ENCODE measurements around the gene KLHL3.
A peak's percentile ranks its signal among the peaks of the same experiment; 100 is the strongest.
"Not testable (repeated sequence)": the region's sequence is repeated elsewhere in the genome, so short reads cannot be mapped to it uniquely, and the experiment has no call there.

Gene KLHL3

GRCh38 chr5:137735555-137736284, at the start of gene KLHL3:
Gene KLHL3, minus strand, starts transcription at chr5:137736089. Its CDS starts 443 bp downstream, at chr5:137735646.
- peak; percentile 16 for DNase-seq

GRCh38 chr5:137782984-137783536, 47.2 kb upstream of the KLHL3 start:
- no peak for DNase-seq

- no peak for DNase-seq
These were observed 46.2 kb upstream of the KLHL3 start for GRCh38 chr5:137782055-137782454.

- peak; percentile 33 for DNase-seq
These were observed 43.1 kb upstream of the KLHL3 start for GRCh38 chr5:137778772-137779564.

GRCh38 chr5:137767937-137768336, 32.0 kb upstream of the KLHL3 start:
- not testable (repeated sequence) for DNase-seq

- DNase-seq = no peak
These were observed 25.7 kb upstream of the KLHL3 start for GRCh38 chr5:137761566-137761965.

- DNase-seq = no peak
These were observed 25.0 kb upstream of the KLHL3 start for GRCh38 chr5:137760719-137761516.

GRCh38 chr5:137760294-137760693, 24.4 kb upstream of the KLHL3 start:
- DNase-seq = no peak

GRCh38 chr5:137758715-137759306, 22.9 kb upstream of the KLHL3 start:
- no peak for DNase-seq

GRCh38 chr5:137758121-137758520, 22.2 kb upstream of the KLHL3 start:
- DNase-seq = no peak

- no peak for DNase-seq
These were observed 21.7 kb upstream of the KLHL3 start for GRCh38 chr5:137757634-137758033.

GRCh38 chr5:137754961-137755762, 19.3 kb upstream of the KLHL3 start:
- no peak for DNase-seq

- peak; percentile 96 for DNase-seq
These were observed 18.5 kb upstream of the KLHL3 start, which contains the start of gene HNRNPA0 for GRCh38 chr5:137754188-137754960. Gene HNRNPA0, minus strand, starts transcription at chr5:137754363. Its CDS starts 297 bp downstream, at chr5:137754066.

- no peak for DNase-seq
These were observed 17.9 kb upstream of the KLHL3 start for GRCh38 chr5:137753691-137754187.

- DNase-seq = peak; percentile 50
These were observed 17.2 kb upstream of the KLHL3 start for GRCh38 chr5:137752905-137753690.

- peak; percentile 41 for DNase-seq
These were observed 16.1 kb upstream of the KLHL3 start for GRCh38 chr5:137751869-137752491.

GRCh38 chr5:137750436-137750835, 14.5 kb upstream of the KLHL3 start:
- no peak for DNase-seq

GRCh38 chr5:137747848-137748247, 12.0 kb upstream of the KLHL3 start:
- DNase-seq = no peak

GRCh38 chr5:137743031-137743640, 7.2 kb upstream of the KLHL3 start:
- DNase-seq = peak; percentile 79

Measured in CD4-positive, alpha-beta T cell treated with Interleukin-10 for 1 hour (primary cell).